G401 (cell line): ENCODE data around the gene KDM6A. TPM values are rescaled to one million over a fixed set of nuclear protein-coding genes. Genes with fewer than 3 reads are reported as not detected.
"Not testable (repeated sequence)": the region's sequence is repeated elsewhere in the genome, so short reads cannot be mapped to it uniquely, and the experiment has no call there.

Experiments
- DNase-seq: peaks from one replicate; pipeline ENCODE4 v3.0.0-alpha.2; 2015; ENCODE audit warnings: low spot score
- in situ Hi-C: cut with HindIII; loops from 2 replicates; pipeline ENCODE4 v1.10.0; 2016; ENCODE audit warnings: low sequenced_read_pairs, mixed read lengths
- total RNA-seq: library from RNA; depleted of rRNA; stranded (reverse); fragments of >200 nt; shearing (Covaris generic); gene quantifications from 2 replicates; pipeline ENCODE4 v1.2.3, GENCODE V29; 2014

Gene KDM6A
- total RNA-seq, 1 experiment from 2014 or later = 17.3 TPM

DNA sequence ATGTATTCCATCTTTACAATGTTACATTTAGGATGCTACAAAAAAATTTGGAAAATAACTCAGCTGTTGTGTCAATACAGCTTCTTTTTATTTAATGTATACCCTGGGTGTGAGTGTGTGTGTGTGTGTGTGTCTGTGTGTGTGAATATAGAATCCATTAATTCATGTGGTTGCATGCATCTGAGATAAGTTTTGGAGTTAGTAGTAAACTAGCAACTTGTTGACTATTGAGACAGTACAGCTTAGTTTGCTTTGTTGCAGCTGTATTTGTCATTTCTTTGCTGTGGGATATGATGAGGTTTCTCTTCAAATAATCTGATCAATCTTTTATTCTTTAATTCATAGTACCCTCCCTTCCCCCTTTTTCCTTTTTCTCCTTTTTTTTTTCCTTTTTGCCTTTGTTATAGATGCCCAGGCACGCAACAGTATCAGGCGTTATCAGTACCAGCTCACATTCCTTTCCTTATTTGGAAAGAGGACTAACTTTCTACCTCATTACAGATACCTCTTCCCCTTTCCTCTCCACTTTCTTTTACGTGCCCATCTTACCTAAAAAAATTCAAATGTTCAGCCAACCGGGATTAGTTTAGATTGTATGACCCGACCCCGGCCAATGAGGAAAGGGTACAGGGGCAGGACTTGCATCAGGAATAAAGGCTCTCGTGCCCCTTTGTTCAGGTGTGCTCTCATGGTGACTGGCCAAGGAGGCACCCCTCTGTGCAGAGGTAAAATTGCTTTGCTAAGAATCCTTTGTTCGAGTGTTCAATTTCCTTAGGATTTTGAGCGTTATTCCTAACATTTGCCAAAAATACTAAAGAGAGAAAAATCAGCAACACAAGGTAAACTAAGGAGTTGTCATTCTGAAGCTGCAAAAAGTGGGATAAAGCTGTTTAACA lies 77.7 kb downstream of the KDM6A start:
- in situ Hi-C loops, DNase-seq: not testable (repeated sequence)

DNA sequence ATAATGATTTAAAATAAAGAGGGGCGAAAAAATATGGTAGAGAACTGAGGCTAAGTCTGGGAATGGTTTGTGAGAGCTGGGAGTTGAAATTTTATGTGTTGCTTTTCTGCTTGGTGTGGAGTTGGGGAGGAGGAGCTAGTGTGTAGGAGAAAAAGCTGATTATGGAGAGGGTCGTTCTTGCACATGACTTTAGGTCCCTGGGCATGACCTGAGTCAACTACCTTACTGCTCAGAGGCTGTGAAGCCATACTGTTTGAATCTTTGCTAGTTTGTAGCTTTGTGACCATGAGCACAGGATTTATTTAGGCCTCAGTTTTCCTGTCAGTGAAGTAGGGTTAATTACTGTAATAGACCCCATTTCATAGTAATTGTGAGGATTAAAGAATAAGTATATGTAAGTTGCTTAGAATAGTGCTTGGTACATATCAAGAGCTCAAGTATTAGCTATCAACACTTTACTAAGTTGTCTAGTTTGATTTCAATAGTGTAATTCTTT lies 78.6 kb downstream of the KDM6A start:
- in situ Hi-C loops = no loop called here

DNA sequence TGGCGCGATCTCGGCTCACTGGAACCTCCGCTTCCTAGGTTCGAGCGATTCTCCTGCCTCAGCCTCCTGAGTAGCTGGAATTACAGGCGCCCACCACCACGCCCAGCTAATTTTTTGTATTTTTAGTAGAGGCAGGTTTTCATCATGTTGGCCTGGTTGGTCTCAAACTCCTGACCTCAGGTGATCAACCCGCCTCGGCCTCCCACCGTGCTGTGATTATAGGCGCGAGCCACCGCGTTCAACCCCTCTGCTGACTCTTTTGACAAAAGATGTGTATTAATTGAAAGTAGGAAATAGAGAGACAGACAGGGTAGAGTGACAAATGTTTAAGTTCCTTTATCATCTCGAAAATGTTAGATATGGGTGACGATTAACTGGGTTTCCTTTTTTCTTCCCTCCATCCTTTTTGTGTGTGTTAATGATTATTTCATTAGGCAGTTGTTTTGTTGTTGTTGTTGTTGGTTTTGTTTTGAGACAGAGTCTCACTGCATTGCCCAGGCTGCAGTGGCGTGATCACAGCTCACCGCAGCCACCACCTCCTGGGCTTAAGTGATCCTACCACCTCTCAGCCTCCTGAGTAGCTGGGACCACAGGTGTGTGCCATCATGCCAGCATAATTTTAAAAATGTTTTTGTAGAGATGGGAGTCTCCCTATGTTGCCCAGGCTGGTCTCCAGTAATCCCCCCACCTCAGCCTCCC lies 79.5 kb downstream of the KDM6A start:
- DNase-seq = no peak
- in situ Hi-C loops = no loop called here

More for the DNA sequence above, 78.6 kb downstream of the KDM6A start:
- no peak for DNase-seq

DNA sequence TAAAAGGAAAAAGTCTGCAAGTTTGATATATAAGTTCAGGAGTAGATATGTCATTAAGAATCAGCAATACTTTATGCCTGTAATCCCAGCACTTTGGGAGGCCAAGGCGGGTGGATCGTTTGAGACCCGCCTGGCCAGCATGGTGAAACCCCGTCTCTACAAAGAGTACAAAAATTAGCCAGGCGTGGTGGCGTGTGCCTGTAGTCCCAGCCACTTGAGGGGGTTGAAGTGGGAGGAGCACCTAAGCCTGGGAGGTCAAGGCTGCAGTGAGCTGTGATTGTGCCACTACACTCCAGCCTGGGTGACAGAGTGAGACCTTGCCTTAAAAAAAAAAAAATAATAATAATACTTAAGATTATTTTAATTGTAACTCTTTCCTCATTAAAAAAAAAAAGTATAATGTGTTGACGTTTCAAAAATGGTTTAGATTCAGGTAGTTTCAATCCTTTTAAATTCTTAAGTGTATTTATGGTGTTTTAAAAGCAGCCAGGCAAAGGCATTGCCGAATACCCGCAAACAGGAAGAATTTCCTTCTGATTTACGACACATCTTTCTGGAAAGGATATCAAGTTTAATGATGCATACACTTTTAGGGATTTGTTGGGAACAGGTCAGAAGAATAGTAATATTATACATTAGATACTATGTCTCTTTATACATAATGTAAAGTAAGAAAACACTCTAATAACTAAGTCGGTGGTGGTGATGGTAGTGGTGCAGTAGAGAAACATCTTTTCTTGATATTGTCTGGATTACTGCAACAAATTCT lies 80.9 kb downstream of the KDM6A start:
- no peak for DNase-seq
- in situ Hi-C loops = no loop called here

DNA sequence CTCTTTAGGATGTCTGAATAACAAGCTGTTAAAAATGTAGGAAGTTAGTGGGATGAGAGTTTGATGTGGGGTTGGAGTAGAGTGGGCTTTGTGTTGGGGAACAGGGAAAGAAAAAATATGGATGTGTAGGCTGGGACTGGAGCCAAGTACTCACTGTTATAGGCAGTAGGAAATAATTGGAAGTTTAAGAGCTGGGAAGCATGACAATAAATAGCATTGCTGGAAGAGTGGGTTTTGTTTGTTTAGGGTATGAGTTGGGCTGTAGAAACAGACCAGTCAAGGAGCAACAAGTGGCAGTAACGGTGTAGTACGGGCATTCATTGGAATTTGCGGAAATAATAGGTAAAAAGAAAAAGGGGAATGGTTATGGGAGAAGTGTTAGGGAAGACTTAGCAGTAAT lies 81.6 kb downstream of the KDM6A start:
- DNase-seq = no peak
- in situ Hi-C loops = no loop called here

DNA sequence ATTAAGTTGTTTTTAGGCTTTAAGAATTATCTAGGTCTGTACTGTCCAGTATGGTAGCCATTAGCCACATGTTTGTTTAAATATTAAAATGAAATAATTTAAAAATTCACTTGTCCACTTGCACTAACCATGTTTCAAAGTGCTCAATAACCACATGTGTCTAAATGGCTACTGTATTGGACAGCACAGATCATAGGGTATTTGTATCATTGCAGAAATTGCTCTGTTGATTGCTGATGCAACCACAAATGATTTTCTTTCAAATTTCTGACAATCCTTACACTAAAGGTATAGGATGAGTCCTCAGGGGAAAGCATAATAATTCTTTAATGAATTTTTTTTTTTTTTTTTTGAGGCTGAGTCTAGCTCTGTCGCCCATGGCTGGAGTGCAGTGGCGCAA lies 84.9 kb downstream of the KDM6A start:
- in situ Hi-C loops = no loop called here
- DNase-seq = no peak

DNA sequence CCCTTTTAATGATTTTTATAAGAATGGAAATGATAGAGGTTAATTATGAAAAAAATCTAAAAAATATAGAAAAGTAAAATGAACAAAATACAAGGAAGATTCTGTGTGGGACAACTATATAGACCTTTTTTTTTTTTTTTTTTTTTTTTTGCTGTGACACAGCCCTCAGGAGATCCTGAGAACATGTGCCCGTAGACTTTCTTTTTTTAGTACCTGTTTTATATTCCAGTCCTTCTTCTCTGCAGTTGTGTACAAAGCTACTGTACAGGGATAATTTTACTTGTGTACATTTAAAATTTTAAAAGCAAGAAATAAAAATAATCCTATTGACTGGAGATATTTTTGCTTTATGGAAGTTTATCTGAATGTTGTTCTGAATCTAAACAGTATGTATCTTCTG lies 85.5 kb downstream of the KDM6A start:
- in situ Hi-C loops = no loop called here
- DNase-seq = no peak

DNA sequence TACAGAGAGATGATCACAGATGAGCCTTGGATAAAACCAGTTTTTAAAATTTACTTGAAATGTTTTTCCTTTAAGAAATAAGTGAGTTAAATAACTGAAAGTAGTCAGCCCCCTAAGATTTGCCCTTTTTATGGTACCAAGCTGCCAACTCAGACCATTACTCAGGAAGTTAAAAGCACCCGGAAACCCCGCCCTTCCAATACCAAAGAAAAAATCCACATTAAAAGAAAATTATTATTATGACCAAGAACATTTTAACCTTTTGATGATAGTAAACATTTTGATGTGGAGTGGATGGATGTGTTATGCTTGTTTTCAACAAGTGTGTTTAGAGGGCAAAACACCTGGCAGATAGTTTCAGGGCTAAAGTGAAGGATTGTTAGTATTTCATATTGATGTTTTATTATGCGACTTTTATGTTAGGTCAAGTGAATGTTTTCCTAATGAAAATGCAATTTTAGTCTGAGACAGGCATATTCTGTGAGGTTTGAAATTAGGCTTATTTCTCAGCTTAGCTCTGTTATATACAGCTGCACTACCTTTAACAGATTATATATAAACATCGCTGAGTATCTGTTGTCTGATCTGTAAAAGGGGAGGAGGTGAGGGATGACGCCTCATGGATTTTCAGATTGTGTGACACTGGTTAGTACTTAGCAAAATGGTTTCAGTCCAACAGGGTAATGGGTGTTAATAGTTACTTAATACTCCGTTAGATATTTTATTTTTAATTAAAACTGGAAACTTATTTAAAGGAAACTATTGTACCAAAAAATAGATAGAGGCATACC lies 89.0 kb downstream of the KDM6A start:
- DNase-seq = no peak
- in situ Hi-C loops = no loop called here

DNA sequence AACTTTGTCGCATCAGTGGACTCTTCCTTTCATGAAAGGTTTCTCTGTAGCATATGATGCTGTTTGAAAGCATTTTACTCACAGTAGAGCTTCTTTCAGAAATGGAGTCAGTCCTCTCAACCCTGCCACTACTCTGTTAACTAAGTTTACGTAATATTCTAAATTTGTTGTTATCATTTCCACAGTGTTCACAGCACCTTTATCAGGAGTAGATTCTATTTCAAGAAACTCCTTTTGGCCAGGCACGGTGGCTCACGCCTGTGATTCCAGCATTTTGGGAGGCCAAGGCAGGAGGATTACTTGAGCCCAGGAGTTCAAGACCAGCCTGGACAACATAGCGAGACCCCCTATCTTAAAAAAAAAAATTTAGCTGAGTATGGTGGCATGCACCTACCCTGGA lies 90.0 kb downstream of the KDM6A start:
- in situ Hi-C loops = no loop called here

DNA sequence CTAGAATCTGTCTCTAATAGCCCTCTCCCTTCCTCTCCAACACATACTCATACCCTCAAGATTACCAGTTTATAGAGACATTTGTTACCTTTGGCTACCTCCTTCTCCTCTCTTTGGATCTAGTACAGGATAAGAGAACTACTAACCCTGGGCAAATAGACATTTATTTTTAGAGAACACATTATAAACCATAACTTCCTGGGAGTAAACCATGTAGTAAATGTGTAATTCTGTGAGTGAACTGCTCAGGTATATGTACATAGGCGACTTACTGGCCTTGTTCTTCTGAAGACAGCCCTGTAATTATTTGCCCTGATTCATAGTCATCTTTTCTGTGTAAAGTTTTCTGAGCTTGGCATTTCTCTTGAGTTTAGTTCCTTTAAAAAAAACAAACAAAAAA lies 94.2 kb downstream of the KDM6A start:
- in situ Hi-C loops = no loop called here
- no peak for DNase-seq

More for the DNA sequence above, 90.0 kb downstream of the KDM6A start:
- DNase-seq = no peak

DNA sequence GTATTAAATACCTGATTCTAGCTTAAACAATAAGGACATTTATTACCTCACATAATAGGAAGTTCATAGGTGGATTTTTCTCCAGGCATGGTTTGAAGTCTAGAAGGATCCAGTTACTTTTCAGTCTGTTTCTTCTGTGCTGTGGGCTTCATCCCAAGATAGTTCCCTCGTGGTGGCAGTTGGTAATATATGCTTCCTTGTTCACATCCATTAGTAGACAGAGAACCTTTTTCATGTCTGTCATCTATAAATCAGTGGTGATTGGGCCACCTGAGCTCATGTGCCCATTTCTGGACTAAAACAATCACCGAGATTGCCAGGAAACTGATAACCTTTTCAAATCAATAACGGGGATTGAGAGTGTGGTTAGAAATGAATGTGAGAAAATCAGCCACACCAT lies 97.7 kb downstream of the KDM6A start:
- no peak for DNase-seq
- in situ Hi-C loops = no loop called here

DNA sequence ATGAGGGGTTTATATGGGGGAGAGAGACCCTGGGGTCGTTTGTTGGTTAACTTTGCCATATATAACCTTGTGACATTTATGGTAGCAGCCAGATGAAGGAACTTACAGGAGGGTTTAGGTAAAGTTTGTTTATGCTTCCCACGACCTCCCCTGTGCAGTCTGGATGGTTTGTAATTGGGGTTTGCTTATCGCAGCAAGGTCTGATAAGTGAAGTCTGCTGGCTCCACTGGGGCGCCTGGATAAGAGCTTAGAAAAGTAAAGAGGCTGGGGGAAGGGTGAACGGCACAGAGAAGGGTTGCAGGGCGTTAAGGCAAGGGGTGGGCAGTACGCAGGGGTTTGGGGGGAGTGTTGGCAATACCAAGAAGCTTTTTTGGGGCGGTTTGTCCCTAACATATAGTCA lies 98.7 kb downstream of the KDM6A start:
- no peak for DNase-seq
- in situ Hi-C loops = no loop called here

DNA sequence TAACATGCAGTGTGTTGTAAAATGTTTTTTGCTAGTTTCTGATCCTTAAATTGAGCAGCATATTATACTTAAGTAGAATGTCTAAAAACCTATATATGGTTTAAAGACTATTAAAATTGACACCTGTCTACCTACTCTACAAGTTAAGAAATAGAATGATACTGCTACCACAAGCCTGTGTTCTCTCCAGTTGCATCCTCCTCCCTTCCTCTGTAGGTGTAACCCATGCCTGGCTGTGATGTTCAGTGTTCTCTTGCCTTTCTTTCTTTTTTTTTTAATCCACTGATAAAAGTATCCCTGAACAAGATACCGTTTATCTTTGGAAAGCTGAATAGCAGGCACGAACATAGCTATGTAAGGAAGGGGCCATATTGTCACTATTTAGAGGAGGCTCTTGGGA lies 99.1 kb downstream of the KDM6A start:
- in situ Hi-C loops = no loop called here
- DNase-seq = no peak

DNA sequence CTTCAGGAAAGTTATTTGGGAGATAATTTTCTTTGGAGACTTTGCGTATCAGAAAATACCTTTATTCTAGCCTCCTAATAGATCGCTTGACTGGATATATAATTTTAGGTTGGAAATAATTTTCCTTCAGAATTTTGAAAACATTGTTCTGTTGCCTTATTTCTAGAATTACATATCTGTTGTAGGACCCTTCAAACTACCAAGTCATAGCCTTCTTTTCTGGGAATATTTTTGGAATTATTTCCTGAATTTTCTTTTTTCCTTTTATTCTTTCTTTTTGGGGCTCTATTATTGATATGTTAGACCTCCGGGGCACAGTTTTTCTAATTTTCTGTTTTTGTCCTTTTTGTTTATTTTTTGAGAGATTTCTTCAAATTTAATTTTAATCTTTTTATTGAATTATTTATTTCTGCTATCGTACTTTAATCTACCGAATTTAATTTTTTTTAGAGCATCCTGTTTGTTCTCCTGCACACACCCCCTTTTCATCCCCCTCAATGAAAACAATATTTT lies 100.5 kb downstream of the KDM6A start:
- in situ Hi-C loops = no loop called here
- no peak for DNase-seq

DNA sequence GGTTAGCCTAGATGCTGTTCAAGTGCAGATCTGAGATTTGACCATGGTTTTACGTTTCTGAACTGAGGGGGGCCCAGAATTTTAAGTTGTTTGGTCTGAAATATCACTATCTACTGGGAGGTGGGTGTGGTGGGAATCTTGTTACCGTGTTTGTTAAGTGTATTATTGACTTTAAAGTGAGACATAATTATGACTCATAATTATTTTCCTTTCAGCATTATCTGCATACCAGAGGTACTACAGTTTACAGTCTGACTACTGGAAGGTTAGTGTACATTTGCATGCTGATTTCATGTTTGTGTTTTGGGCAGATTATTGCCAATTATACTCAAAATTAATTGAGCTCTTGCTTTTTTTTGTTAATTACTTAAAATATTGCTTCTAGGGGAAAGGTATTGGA lies 101.5 kb downstream of the KDM6A start:
- in situ Hi-C loops = no loop called here
- no peak for DNase-seq

DNA sequence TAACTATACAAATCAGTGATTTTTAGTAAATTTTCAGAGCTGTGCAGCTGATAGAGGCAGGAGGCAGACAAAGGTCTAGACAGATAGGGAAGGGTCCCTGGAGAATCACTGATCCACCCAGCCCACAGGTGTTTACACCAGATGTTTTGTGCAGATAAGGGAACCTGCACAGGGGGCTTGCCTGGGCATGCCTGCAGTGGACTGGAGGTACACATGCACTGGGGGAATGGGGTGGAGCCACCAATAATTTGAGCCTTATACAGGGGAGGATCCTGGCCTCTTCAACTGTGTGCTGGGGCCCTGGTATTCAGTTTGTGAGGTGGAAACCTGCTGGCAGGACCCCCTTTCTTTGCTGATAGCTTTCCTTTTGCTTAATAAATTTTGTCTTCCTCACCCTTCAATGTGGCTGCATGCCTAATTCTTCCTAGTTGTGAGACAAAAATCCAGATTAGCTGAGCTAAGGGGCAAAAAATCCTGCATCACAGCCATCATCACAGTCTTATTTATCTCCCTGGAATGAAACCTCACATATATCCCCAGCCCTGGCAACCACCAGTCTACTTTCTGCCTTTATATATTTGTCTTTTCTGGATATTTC lies 102.8 kb downstream of the KDM6A start:
- DNase-seq = no peak
- in situ Hi-C loops = no loop called here

DNA sequence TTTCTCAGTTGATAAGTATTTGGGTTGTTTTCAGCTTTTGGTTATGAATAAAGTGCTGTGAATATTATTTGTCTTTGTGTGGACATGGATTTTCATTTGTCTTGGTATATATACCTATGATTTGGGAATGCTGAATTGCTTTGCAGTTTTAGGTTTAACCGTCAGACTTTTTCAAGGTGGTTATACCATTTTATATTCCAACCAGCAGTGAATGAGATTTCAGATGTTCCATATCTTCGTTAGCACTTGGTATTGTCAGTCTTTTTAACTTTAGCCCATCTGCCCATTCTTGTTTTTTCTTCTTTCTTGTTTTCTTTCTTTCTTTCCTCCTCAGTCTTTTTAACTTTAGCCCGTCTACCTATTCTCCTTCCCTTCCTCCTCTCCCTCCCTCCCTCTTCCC lies 106.0 kb downstream of the KDM6A start:
- DNase-seq = no peak
- in situ Hi-C loops = no loop called here

DNA sequence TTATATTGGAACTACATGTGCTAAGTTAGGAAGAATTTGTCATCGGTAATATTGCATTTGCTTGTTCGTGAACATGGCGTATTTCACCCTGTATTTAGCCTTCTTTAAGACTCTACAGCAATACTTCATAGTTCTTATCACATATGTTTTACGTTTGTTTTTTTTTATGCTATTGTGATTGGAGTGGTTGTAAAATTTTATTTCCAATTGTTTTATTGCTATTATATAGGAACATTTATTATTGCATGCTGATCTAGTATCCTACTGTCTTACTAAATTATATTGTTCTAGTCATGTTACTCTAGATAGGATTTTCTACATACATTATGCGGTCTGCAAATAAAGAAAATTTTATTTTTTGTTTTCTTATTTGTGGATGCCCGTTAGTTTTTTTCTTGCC lies 107.4 kb downstream of the KDM6A start:
- in situ Hi-C loops = no loop called here
- DNase-seq = no peak
